ENCODE results near the gene LITAFD.

LITAFD gene

GRCh38 chr16:8893426-8893825 is 11.3 kb downstream of the LITAFD start:
- Histone ChIP-seq H3K4me1 (peaks cover 15% of the 10 kb centered on the region), H3K4me3 (ENCODE audit: low read depth, low read length) (no peak overlapping the region), H3K36me3 (peaks cover 76% of the 10 kb centered on the region), H3K9me3 (no peaks in the 10 kb centered on the region), H3K27me3 (no peaks in the 10 kb centered on the region)
- no peak for DNase-seq
- peak; percentile 21; the same call in 1 of the 2 replicates for TF ChIP-seq CTCF (IDR thresholded peaks at IDR 0.05; ENCODE audit: low read depth, low read length)

GRCh38 chr16:8893976-8894690 is 12.0 kb downstream of the LITAFD start:
- Histone ChIP-seq H3K4me3 (ENCODE audit: low read depth, low read length) (no peak overlapping the region), H3K9me3 (no peaks in the 10 kb centered on the region), H3K36me3 (peaks cover 83% of the 10 kb centered on the region), H3K4me1 (peaks cover 13% of the 10 kb centered on the region), H3K27me3 (no peaks in the 10 kb centered on the region)
- no peak for TF ChIP-seq CTCF (IDR thresholded peaks at IDR 0.05; ENCODE audit: low read depth, low read length)
- DNase-seq: no peak

- DNase-seq: no peak
- H3K9me3 ChIP-seq: no peaks in the 10 kb centered on the region
- no peak overlapping the region for H3K4me3 ChIP-seq (ENCODE audit: low read depth, low read length)
- H3K27me3 ChIP-seq: no peaks in the 10 kb centered on the region
- no peak for TF ChIP-seq CTCF (IDR thresholded peaks at IDR 0.05; ENCODE audit: low read depth, low read length)
- H3K36me3 ChIP-seq: peaks cover 84% of the 10 kb centered on the region
- H3K4me1 ChIP-seq: peaks cover 13% of the 10 kb centered on the region
Observed at GRCh38 chr16:8894736-8895334, 12.7 kb downstream of the LITAFD start.

GRCh38 chr16:8898660-8899318 is 16.6 kb downstream of the LITAFD start:
- peaks cover 5% of the 10 kb centered on the region for H3K4me1 ChIP-seq
- peaks cover 90% of the 10 kb centered on the region for H3K36me3 ChIP-seq
- no peak for TF ChIP-seq CTCF (IDR thresholded peaks at IDR 0.05; ENCODE audit: low read depth, low read length)
- no peak overlapping the region for H3K4me3 ChIP-seq (ENCODE audit: low read depth, low read length)
- H3K27me3 ChIP-seq: no peaks in the 10 kb centered on the region
- no peak for DNase-seq
- H3K9me3 ChIP-seq: no peaks in the 10 kb centered on the region

- peaks cover 88% of the 10 kb centered on the region for H3K36me3 ChIP-seq
- no peak for DNase-seq
- H3K4me1 ChIP-seq: no peaks in the 10 kb centered on the region
- H3K9me3 ChIP-seq: no peaks in the 10 kb centered on the region
- TF ChIP-seq CTCF (IDR thresholded peaks at IDR 0.05; ENCODE audit: low read depth, low read length): peak; percentile 24; the same call in 1 of the 2 replicates
- H3K27me3 ChIP-seq: no peaks in the 10 kb centered on the region
- no peak overlapping the region for H3K4me3 ChIP-seq (ENCODE audit: low read depth, low read length)
Observed at GRCh38 chr16:8899709-8900317, 17.7 kb downstream of the LITAFD start.

All from BE2C (cell line).